HEK293 (cell line): ENCODE results near the gene PCBP3.

Source experiments
- GLIS2 ChIP-seq: fragments of 450-650 bp; formaldehyde crosslinking; IDR thresholded peaks from 2 replicates; pipeline ENCODE4 v1.5.1; 2016; ENCODE audit warnings: missing biosample characterization, missing genetic modification characterization
- KLF10 ChIP-seq: fragments of 450-650 bp; IDR thresholded peaks from 2 replicates; pipeline ENCODE4 v1.5.1; 2018; ENCODE audit warnings: missing biosample characterization, mild to moderate bottlenecking, missing genetic modification characterization
- PRDM2 ChIP-seq: fragments of 450-650 bp; formaldehyde crosslinking; IDR thresholded peaks from 2 replicates; pipeline ENCODE4 v1.5.1; 2016; ENCODE audit warnings: missing biosample characterization, missing genetic modification characterization, borderline replicate concordance
- PRDM6 ChIP-seq: fragments of 450-650 bp; formaldehyde crosslinking; IDR thresholded peaks from 2 replicates; pipeline ENCODE4 v1.5.1; 2017; ENCODE audit warnings: missing biosample characterization, missing genetic modification characterization
- ZBTB10 ChIP-seq: fragments of 450-650 bp; formaldehyde crosslinking; IDR thresholded peaks from 2 replicates; pipeline ENCODE4 v1.5.1; 2016; ENCODE audit warnings: missing biosample characterization, missing genetic modification characterization
- ZBTB8A ChIP-seq: fragments of 450-650 bp; formaldehyde crosslinking; IDR thresholded peaks from 2 replicates; pipeline ENCODE4 v1.5.1; 2016; ENCODE audit warnings: missing biosample characterization, missing genetic modification characterization
- ZEB2 ChIP-seq: fragments of 450-650 bp; formaldehyde crosslinking; IDR thresholded peaks from 2 replicates; pipeline ENCODE4 v1.5.1; 2016; ENCODE audit warnings: missing biosample characterization, missing genetic modification characterization
- ZNF148 ChIP-seq: fragments of 450-650 bp; formaldehyde crosslinking; IDR thresholded peaks from 2 replicates; pipeline ENCODE4 v1.5.0; 2017; ENCODE audit warnings: missing biosample characterization, missing genetic modification characterization, borderline replicate concordance
- ZNF175 ChIP-seq: fragments of 450-650 bp; formaldehyde crosslinking; IDR thresholded peaks from 2 replicates; pipeline ENCODE4 v1.5.1; 2016; ENCODE audit warnings: missing biosample characterization, missing genetic modification characterization
- ZNF18 ChIP-seq: fragments of 450-650 bp; formaldehyde crosslinking; IDR thresholded peaks from 2 replicates; pipeline ENCODE4 v1.5.1; 2016; ENCODE audit warnings: missing biosample characterization, missing genetic modification characterization
- ZNF223 ChIP-seq: fragments of 450-650 bp; formaldehyde crosslinking; IDR thresholded peaks from 2 replicates; pipeline ENCODE4 v1.5.1; 2016; ENCODE audit warnings: missing biosample characterization, missing genetic modification characterization
- ZNF26 ChIP-seq: fragments of 450-650 bp; formaldehyde crosslinking; IDR thresholded peaks from 2 replicates; pipeline ENCODE4 v1.5.1; 2016; ENCODE audit warnings: missing biosample characterization, missing genetic modification characterization
- ZNF280C ChIP-seq: fragments of 450-650 bp; formaldehyde crosslinking; IDR thresholded peaks from 2 replicates; pipeline ENCODE4 v1.5.1; 2016; ENCODE audit warnings: missing biosample characterization, missing genetic modification characterization
- ZNF391 ChIP-seq: fragments of 450-650 bp; formaldehyde crosslinking; IDR thresholded peaks from 2 replicates; pipeline ENCODE4 v1.5.1; 2016; ENCODE audit warnings: low read depth, missing biosample characterization, missing genetic modification characterization, borderline replicate concordance
- ZNF394 ChIP-seq: fragments of 450-650 bp; formaldehyde crosslinking; IDR thresholded peaks from 2 replicates; pipeline ENCODE4 v1.5.1; 2016; ENCODE audit warnings: missing biosample characterization, missing genetic modification characterization, mild to moderate bottlenecking, moderate library complexity, borderline replicate concordance
- ZNF423 ChIP-seq: fragments of 450-650 bp; formaldehyde crosslinking; IDR thresholded peaks from 2 replicates; pipeline ENCODE4 v1.5.1; 2016; ENCODE audit warnings: missing biosample characterization, missing genetic modification characterization
- ZNF791 ChIP-seq: fragments of 450-650 bp; formaldehyde crosslinking; IDR thresholded peaks from 2 replicates; pipeline ENCODE4 v1.5.1; 2016; ENCODE audit warnings: missing biosample characterization, missing genetic modification characterization
- ZSCAN18 ChIP-seq: fragments of 450-650 bp; formaldehyde crosslinking; IDR thresholded peaks from 2 replicates; pipeline ENCODE4 v1.5.1; 2016; ENCODE audit warnings: missing biosample characterization, missing genetic modification characterization

PCBP3 gene

GRCh38 chr21:45973475-45974072 is 330.0 kb downstream of the PCBP3 start (continued):
- TF ChIP-seq ZNF280C (tag by site-specific recombination) (no peak), GLIS2 (tag by site-specific recombination) (no peak), ZSCAN18 (tag by site-specific recombination) (no peak), ZNF394 (tag by site-specific recombination) (peak; percentile 28; the same call in 1 of the 2 replicates), ZBTB10 (tag by site-specific recombination) (peak; percentile 62), ZNF175 (no peak), ZNF791 (no peak), ZNF223 (tag by site-specific recombination) (no peak), PRDM2 (no peak), PRDM6 (tag by site-specific recombination) (no peak), ZNF148 (tag by site-specific recombination) (no peak), ZBTB8A (tag by site-specific recombination) (peak; percentile 52), ZEB2 (tag by site-specific recombination) (peak; percentile 82), ZNF423 (tag by site-specific recombination) (peak; percentile 98), ZNF391 (no peak), ZNF18 (0 out of 2 replicates have a peak, but pooled peaks have one; percentile 30), ZNF26 (tag by site-specific recombination) (no peak), KLF10 (tag by site-specific recombination) (peak; percentile 64; the same call in 1 of the 2 replicates)
